ENCODE results near the gene SMAD2. TPM values are rescaled to one million over a fixed set of nuclear protein-coding genes. Genes with fewer than 3 reads are reported as not detected.
A peak's percentile ranks its signal among the peaks of the same experiment; 100 is the strongest.
"Not testable (repeated sequence)": the region's sequence is repeated elsewhere in the genome, so short reads cannot be mapped to it uniquely, and the experiment has no call there.

Gene SMAD2
- total and polyA plus RNA-seq, 4 experiments from 2014 or later = 88.5 to 131 (median 109) TPM

DNA sequence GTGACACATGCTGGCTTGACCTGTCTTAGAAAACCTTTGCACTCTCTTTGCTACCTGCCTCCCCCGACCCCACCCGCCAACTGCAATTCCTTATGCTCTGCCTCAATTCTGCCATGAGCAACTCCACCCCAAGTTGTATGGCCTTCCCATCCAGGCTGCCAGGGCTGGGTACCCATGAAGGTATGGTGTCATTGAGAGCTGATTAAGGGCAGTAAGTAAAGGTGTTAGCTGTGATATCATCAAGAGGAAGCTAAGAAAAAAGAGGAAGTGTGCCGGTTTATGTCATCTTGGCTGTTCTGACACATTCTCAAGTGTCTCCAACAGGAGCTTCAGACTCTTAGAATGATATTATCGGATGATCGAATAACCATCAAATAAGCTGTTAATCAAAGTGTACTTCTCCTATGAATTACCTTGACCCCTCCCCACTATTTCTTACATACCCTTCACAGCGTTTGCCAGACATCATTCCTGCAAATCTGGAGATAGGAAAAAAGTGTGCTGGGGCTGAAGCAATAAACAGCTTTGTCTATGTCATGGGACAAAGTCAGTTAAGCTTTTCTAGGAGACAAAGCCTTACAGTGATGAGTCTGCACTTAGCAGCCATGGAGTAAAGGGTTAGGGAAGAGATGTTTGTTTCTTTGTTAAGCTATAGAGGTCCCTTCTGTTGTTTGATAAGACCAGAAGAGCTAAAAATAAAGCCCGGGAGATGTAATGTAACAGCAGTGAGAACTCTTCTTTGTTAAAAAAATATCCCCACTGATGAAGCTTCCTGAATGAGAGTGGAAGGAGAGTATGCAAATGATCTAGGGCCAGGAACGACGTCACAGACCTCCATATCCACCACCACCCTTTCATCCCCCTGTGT, 40.4 kb upstream of the SMAD2 start:
- intact Hi-C loops (cut with micrococcal nuclease) = no loop called here
- POLR2A ChIA-PET (ENCODE audit: partially characterized antibody) = no interaction called here

DNA sequence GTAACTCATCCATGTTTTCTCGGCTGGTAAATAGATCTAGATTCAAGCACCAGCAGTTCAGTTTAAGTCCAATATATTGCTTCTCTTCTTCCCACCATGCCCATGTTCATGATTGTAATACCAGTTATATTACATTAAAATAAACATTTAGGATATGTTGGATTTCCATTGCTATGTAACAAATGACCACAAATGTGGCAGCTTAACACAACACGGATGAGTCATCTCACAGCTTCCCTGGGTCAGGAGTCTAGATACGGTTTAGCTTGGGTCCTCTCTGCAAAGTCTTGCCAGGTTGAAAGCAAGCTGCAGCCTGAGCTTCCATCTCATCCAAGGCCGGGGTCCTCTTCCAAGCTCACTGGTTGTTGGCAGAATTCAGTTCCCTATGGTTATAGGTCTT, 39.4 kb upstream of the SMAD2 start:
- no peaks in the 10 kb centered on the region for H3K36me3 ChIP-seq (ENCODE audit: insufficient read depth, low read length)
- no peaks in the 10 kb centered on the region for H3K4me1 ChIP-seq (ENCODE audit: insufficient read depth, low read length)
- ChIA-PET POLR2A (ENCODE audit: partially characterized antibody) (no interaction called here), CTCF (ENCODE audit: partially characterized antibody) (interaction anchor here (1.4 kb wide), 1 partner anchor 10 kb away, joined by 3 read pairs; no protein-coding TSS in a partner anchor)
- no peak overlapping the region for H3K4me3 Mint-ChIP-seq
- no peaks in the 10 kb centered on the region for H3K9me3 ChIP-seq (ENCODE audit: control insufficient read depth in 1 of 2, low read length in 2 of 2)
- no peaks in the 10 kb centered on the region for H3K4me1 Mint-ChIP-seq
- no peaks in the 10 kb centered on the region for H3K27me3 ChIP-seq (ENCODE audit: insufficient read depth, low read length)
- H3K9me3 Mint-ChIP-seq = peaks cover 0 to 4% (median 0%) of the 10 kb centered on the region in 8 donors
- H3K27ac Mint-ChIP-seq = no peak overlapping the region
- intact Hi-C loops (cut with micrococcal nuclease) = no loop called here
- DNase-seq = no peak
- no peak overlapping the region for H3K4me3 ChIP-seq (ENCODE audit: low read length in 2 of 2)
- H3K27ac ChIP-seq (ENCODE audit: low read depth, low read length) = no peak overlapping the region
- H3K36me3 Mint-ChIP-seq = no peaks in the 10 kb centered on the region
- H3K27me3 Mint-ChIP-seq = peaks cover 16 to 18% of the 10 kb centered on the region in 2 donors

More for the DNA sequence above, 40.4 kb upstream of the SMAD2 start:
- CTCF ChIA-PET (ENCODE audit: partially characterized antibody) = interaction anchor here (1.4 kb wide), 1 partner anchor 11 kb away, joined by 3 read pairs; no protein-coding TSS in a partner anchor
- H3K27me3 Mint-ChIP-seq = peaks cover 16 to 18% of the 10 kb centered on the region in 2 donors
- no peaks in the 10 kb centered on the region for H3K27me3 ChIP-seq (ENCODE audit: insufficient read depth, low read length)
- peak overlapping the region in 1 of 7 donors; percentile 9 for H3K27ac Mint-ChIP-seq
- H3K4me1 Mint-ChIP-seq = no peaks in the 10 kb centered on the region
- H3K4me1 ChIP-seq (ENCODE audit: insufficient read depth, low read length) = no peaks in the 10 kb centered on the region
- no peak overlapping the region for H3K4me3 Mint-ChIP-seq
- H3K36me3 ChIP-seq (ENCODE audit: insufficient read depth, low read length) = no peaks in the 10 kb centered on the region
- H3K4me3 ChIP-seq (ENCODE audit: low read length in 2 of 2) = no peak overlapping the region
- no peaks in the 10 kb centered on the region for H3K9me3 ChIP-seq (ENCODE audit: control insufficient read depth in 1 of 2, low read length in 2 of 2)
- H3K27ac ChIP-seq (ENCODE audit: low read depth, low read length) = no peak overlapping the region
- DNase-seq = no peak
- H3K9me3 Mint-ChIP-seq = peaks cover 0 to 5% (median 1%) of the 10 kb centered on the region in 8 donors
- H3K36me3 Mint-ChIP-seq = no peaks in the 10 kb centered on the region

DNA sequence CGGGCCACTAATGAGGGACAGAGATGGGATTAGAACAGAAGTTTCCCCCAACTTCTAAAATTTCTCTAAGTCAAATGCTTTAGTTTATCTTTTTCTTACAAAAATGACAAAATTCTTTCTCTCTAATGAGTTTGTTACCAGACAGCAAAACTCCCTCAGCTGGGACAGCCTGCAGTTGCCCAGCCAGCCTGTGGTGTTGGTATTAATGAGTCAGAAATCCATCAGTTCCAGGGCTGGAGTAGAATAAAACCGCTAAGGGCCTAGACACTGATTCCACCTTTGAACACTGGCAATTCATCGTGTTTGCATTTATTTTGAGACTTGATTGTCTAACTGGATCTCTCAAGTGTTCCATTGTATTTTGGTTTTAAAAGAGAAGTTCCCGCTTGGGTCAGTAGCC, 38.3 kb upstream of the SMAD2 start:
- Mint-ChIP-seq H3K27ac (no peak overlapping the region), H3K36me3 (no peaks in the 10 kb centered on the region), H3K9me3 (peaks cover 0 to 4% (median under 1%) of the 10 kb centered on the region in 8 donors), H3K4me3 (no peak overlapping the region), H3K27me3 (peaks cover 15 to 16% of the 10 kb centered on the region in 2 donors), H3K4me1 (no peaks in the 10 kb centered on the region)
- POLR2A ChIA-PET (ENCODE audit: partially characterized antibody) = no interaction called here
- CTCF ChIA-PET (ENCODE audit: partially characterized antibody) = no interaction called here
- H3K4me3 ChIP-seq (ENCODE audit: low read length in 2 of 2) = no peak overlapping the region
- no peak overlapping the region for H3K27ac ChIP-seq (ENCODE audit: low read depth, low read length)
- H3K4me1 ChIP-seq (ENCODE audit: insufficient read depth, low read length) = no peaks in the 10 kb centered on the region
- no peaks in the 10 kb centered on the region for H3K27me3 ChIP-seq (ENCODE audit: insufficient read depth, low read length)
- intact Hi-C loops (cut with micrococcal nuclease) = no loop called here
- H3K9me3 ChIP-seq (ENCODE audit: control insufficient read depth in 1 of 2, low read length in 2 of 2) = no peaks in the 10 kb centered on the region
- DNase-seq = no peak
- H3K36me3 ChIP-seq (ENCODE audit: insufficient read depth, low read length) = no peaks in the 10 kb centered on the region

DNA sequence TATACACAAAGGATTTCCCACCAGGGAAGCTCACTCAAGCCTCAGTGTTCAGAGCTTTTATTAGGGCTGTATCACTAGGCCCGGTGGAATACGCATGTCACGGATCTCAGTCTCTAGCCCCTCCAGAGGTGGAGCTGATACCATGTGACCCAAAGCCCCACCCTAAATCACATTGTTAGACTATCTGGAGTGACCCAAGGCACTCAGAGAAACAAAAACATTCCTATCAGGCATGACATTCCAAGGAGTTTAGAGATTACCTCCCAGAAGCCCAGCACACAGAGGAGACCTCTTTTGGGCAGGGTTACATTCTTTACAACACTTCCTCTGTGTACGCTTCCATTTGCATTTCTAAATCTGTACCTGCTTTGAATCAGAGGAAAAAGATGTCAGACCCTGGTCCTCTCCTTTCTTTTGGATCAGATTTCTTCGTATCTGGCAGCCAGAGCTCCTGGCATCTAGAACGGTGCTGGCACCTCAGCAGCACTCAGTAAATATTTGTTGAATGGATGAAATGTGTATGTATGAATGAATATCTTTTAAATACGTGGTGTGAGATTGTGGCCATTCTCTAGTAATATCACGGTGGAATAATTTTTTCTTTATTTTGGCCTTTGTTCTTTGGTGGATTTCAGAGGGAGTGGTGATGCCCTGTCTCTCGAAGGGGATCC, 37.7 kb upstream of the SMAD2 start:
- CTCF ChIA-PET (ENCODE audit: partially characterized antibody) = interaction anchor here (1.1 kb wide), 1 partner anchor 12 kb away, joined by 3 read pairs; no protein-coding TSS in a partner anchor
- Mint-ChIP-seq H3K4me1 (no peaks in the 10 kb centered on the region), H3K27ac (no peak overlapping the region), H3K36me3 (no peaks in the 10 kb centered on the region), H3K9me3 (peaks cover 0 to 8% (median 2%) of the 10 kb centered on the region in 8 donors), H3K27me3 (peaks cover 10 to 15% of the 10 kb centered on the region in 2 donors), H3K4me3 (no peak overlapping the region)
- intact Hi-C loops (cut with micrococcal nuclease) = no loop called here
- no peaks in the 10 kb centered on the region for H3K4me1 ChIP-seq (ENCODE audit: insufficient read depth, low read length)
- no peaks in the 10 kb centered on the region for H3K9me3 ChIP-seq (ENCODE audit: control insufficient read depth in 1 of 2, low read length in 2 of 2)
- no peaks in the 10 kb centered on the region for H3K27me3 ChIP-seq (ENCODE audit: insufficient read depth, low read length)
- POLR2A ChIA-PET (ENCODE audit: partially characterized antibody) = no interaction called here
- no peak for DNase-seq
- H3K27ac ChIP-seq (ENCODE audit: low read depth, low read length) = no peak overlapping the region
- H3K4me3 ChIP-seq (ENCODE audit: low read length in 2 of 2) = no peak overlapping the region
- no peaks in the 10 kb centered on the region for H3K36me3 ChIP-seq (ENCODE audit: insufficient read depth, low read length)

DNA sequence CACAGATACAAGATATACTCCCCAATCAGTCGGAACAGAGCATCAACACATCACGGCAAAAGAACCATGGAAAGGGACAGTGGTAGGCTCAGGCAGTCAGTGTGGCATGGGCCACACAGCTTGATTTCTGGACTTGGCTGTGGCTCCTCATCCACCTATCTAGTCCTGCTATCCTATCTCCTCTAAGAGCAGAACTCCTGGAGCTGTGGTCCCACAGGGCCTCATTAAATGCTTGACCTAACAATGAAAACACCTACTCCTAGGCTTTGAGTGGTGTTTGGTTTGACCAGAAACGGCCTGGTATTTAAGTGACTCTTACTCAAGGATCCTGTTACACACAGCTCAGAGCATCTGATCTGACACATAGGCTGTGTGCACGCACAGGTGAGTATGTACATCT, 33.6 kb upstream of the SMAD2 start:
- Histone ChIP-seq H3K4me3 (ENCODE audit: low read length in 2 of 2) (no peak overlapping the region), H3K27ac (ENCODE audit: low read depth, low read length) (no peak overlapping the region), H3K36me3 (ENCODE audit: insufficient read depth, low read length) (no peaks in the 10 kb centered on the region), H3K27me3 (ENCODE audit: insufficient read depth, low read length) (no peaks in the 10 kb centered on the region), H3K4me1 (ENCODE audit: insufficient read depth, low read length) (no peaks in the 10 kb centered on the region), H3K9me3 (ENCODE audit: control insufficient read depth in 1 of 2, low read length in 2 of 2) (peaks cover 0 to 7% of the 10 kb centered on the region in 2 donors)
- peaks cover 0 to 42% (median 28%) of the 10 kb centered on the region in 8 donors for H3K9me3 Mint-ChIP-seq
- ChIA-PET POLR2A (ENCODE audit: partially characterized antibody) (no interaction called here), CTCF (ENCODE audit: partially characterized antibody) (no interaction called here)
- intact Hi-C loops (cut with micrococcal nuclease) = no loop called here
- H3K36me3 Mint-ChIP-seq = peaks cover 3 to 11% of the 10 kb centered on the region in 2 donors
- H3K27me3 Mint-ChIP-seq = peaks cover 0 to 3% of the 10 kb centered on the region in 2 donors
- no peak for DNase-seq
- H3K4me1 Mint-ChIP-seq = no peaks in the 10 kb centered on the region
- no peak overlapping the region for H3K4me3 Mint-ChIP-seq
- H3K27ac Mint-ChIP-seq = no peak overlapping the region

DNA sequence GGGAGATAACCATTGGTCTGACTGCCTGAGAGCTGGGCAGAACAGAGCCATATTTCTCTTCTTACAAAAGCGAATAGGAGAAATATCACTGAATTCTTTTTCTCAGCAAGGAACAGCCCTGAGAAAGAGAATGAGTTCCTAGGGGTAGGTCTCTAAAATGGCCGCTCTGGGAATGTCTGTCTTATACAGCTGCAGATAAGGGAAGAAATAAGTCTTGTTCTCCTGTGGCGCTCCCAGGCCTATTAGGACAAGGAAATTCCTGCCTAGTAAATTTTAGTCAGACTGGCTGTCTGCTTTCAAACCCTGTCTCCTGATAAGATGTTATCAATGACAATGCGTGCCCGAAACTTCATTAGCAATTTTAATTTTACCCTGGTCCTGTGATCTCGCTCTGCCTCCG, 30.5 kb upstream of the SMAD2 start:
- H3K27ac ChIP-seq (ENCODE audit: low read depth, low read length); H3K4me3 ChIP-seq (ENCODE audit: low read length in 2 of 2); H3K4me1 ChIP-seq (ENCODE audit: insufficient read depth, low read length); H3K4me3 Mint-ChIP-seq; H3K27me3 Mint-ChIP-seq; POLR2A ChIA-PET (ENCODE audit: partially characterized antibody); H3K27ac Mint-ChIP-seq; DNase-seq; H3K9me3 ChIP-seq (ENCODE audit: control insufficient read depth in 1 of 2, low read length in 2 of 2); H3K27me3 ChIP-seq (ENCODE audit: insufficient read depth, low read length); H3K4me1 Mint-ChIP-seq; H3K36me3 ChIP-seq (ENCODE audit: insufficient read depth, low read length); CTCF ChIA-PET (ENCODE audit: partially characterized antibody); intact Hi-C loops (cut with micrococcal nuclease): not testable (repeated sequence)
- Mint-ChIP-seq H3K36me3 (peaks cover 3 to 11% of the 10 kb centered on the region in 2 donors), H3K9me3 (peaks cover 0 to 42% (median 28%) of the 10 kb centered on the region in 8 donors)

DNA sequence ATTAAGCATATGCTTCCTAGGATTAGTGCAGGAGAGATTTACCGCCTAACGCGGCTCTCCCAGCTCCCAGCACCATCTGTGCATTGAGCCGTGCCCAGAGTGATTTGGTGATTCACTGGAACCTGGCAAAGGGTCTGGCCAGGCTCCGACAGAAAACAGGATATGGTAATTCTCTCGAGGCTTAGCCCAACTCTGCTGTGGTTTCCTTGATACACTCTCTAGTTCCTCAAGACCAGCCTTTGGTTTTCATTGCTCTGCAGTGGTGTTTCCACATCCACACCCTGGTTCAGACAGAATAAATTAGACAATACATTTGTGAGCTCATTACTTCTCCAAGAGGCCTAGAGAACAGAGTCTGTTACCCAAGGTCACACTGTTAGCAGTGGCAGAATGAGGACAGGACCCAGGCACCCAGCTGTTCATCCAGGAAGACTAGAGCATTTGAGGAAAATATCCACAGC, 23.0 kb upstream of the SMAD2 start:
- H3K4me1 Mint-ChIP-seq = peaks cover 6 to 19% (median 9%) of the 10 kb centered on the region in 4 donors
- no peaks in the 10 kb centered on the region for H3K36me3 ChIP-seq (ENCODE audit: insufficient read depth, low read length)
- H3K27me3 ChIP-seq (ENCODE audit: insufficient read depth, low read length) = no peaks in the 10 kb centered on the region
- CTCF ChIA-PET (ENCODE audit: partially characterized antibody) = no interaction called here
- H3K4me1 ChIP-seq (ENCODE audit: insufficient read depth, low read length) = peaks cover 10% of the 10 kb centered on the region
- no peak overlapping the region for H3K4me3 ChIP-seq (ENCODE audit: low read length in 2 of 2)
- H3K4me3 Mint-ChIP-seq = peak overlapping the region in 7 of 8 donors; percentile 31 to 87 (median 66)
- peak overlapping the region; percentile 33 to 89 (median 84) for H3K27ac Mint-ChIP-seq
- no peaks in the 10 kb centered on the region for H3K36me3 Mint-ChIP-seq
- H3K9me3 Mint-ChIP-seq = no peaks in the 10 kb centered on the region
- intact Hi-C loops (cut with micrococcal nuclease) = loop anchor here (2.0 kb wide), 1 partner anchor 23 kb away; the partner anchor contains the start of gene SMAD2
- POLR2A ChIA-PET (ENCODE audit: partially characterized antibody) = interaction anchor here (2.0 kb wide), 1 partner anchor 23 kb away, joined by 13 read pairs; the partner anchor contains the start of gene SMAD2
- DNase-seq = peak in 3 of 5 donors; percentile 9 to 24 (median 16)
- no peaks in the 10 kb centered on the region for H3K9me3 ChIP-seq (ENCODE audit: control insufficient read depth in 1 of 2, low read length in 2 of 2)
- peaks cover 1 to 2% of the 10 kb centered on the region in 2 donors for H3K27me3 Mint-ChIP-seq
- no peak overlapping the region for H3K27ac ChIP-seq (ENCODE audit: low read depth, low read length)
